Panc1 (cell line): ENCODE measurements around the gene CREBBP. TPM values are rescaled to one million over a fixed set of nuclear protein-coding genes. Genes with fewer than 3 reads are reported as not detected.
A peak's percentile ranks its signal among the peaks of the same experiment; 100 is the strongest.
"Not testable (repeated sequence)": the region's sequence is repeated elsewhere in the genome, so short reads cannot be mapped to it uniquely, and the experiment has no call there.

Experiments
- ATAC-seq: fragments of 200-7000 bp; cut with Tn5 transposase; 2 replicates; pipeline ENCODE4 v1.9.1; 2020; ENCODE audit warnings: mild to moderate bottlenecking, moderate library complexity
- Bru-seq: library from RNA; stranded (reverse); fragments of 400-500 nt; gene quantifications from one replicate; lab custom pipeline; 2021; lab: Mats Ljungman, UMichigan
- BruChase-seq, 2 experiments: library from RNA; stranded (reverse); fragments of 400-500 nt; gene quantifications; one replicate each; lab custom pipeline; 2021; lab: Mats Ljungman, UMichigan
- BruUV-seq: library from RNA; stranded (reverse); fragments of 400-500 nt; replicated peaks from 2 replicates; lab custom pipeline; 2021; lab: Mats Ljungman, UMichigan
- CTCF ChIA-PET: fragments of 300-600 bp; sonication (Branson Sonifier 250); formaldehyde crosslinking; loops from one replicate; lab custom pipeline; 2022; ENCODE audit warnings: antibody characterized with exemption; lab: Charles Lee
- POLR2A ChIA-PET: fragments of 300-600 bp; sonication (Branson Sonifier 250); formaldehyde crosslinking; loops from one replicate; lab custom pipeline; 2022; ENCODE audit warnings: antibody characterized with exemption; lab: Charles Lee
- DNase-seq: peaks from one replicate; pipeline ENCODE4 v3.0.0-alpha.2; 2010; ENCODE audit warnings: low read depth, low spot score
- H3K27ac ChIP-seq: 2 replicates; pipeline ENCODE4 v1.5.1; 2011; ENCODE audit warnings: mild to moderate bottlenecking, low read length, inconsistent platforms
- H3K27me3 ChIP-seq: fragments of 200-500 bp; sonication (Bioruptor generic); 2 replicates; pipeline ENCODE4 v1.6.0; 2014; ENCODE audit warnings: low read length, inconsistent platforms; ENCODE audit not compliant: control insufficient read depth, insufficient read depth
- H3K36me3 ChIP-seq: fragments of 200-500 bp; sonication (Bioruptor generic); 2 replicates; pipeline ENCODE4 v1.5.1; 2014; ENCODE audit warnings: inconsistent platforms, mild to moderate bottlenecking, low read length, moderate library complexity; ENCODE audit not compliant: control insufficient read depth, insufficient read depth
- H3K4me1 ChIP-seq: 2 replicates; pipeline ENCODE4 v1.5.1; 2011; ENCODE audit warnings: inconsistent platforms, mild to moderate bottlenecking, low read length, moderate library complexity; ENCODE audit not compliant: control insufficient read depth, insufficient read depth
- H3K4me3 ChIP-seq, 2 experiments: 2 replicates each; pipeline ENCODE4 v1.5.1; 2011 to 2012; ENCODE audit warnings: low read depth in 2 of 2, low read length in 2 of 2, mild to moderate bottlenecking in 2 of 2, inconsistent platforms in 1 of 2, moderate library complexity in 1 of 2
- H3K9me3 ChIP-seq: fragments of 200-500 bp; sonication (Bioruptor generic); 2 replicates; pipeline ENCODE4 v1.5.1; 2014; ENCODE audit warnings: low read depth, mild to moderate bottlenecking, inconsistent platforms, low read length, moderate library complexity; ENCODE audit not compliant: control insufficient read depth, insufficient read depth
- POLR2AphosphoS5 ChIP-seq: IDR thresholded peaks from 2 replicates; pipeline ENCODE4 v1.6.1; 2012; ENCODE audit warnings: mild to moderate bottlenecking, low read depth, low read length, moderate library complexity
- SIN3A ChIP-seq: IDR thresholded peaks from 2 replicates; pipeline ENCODE4 v1.6.1; 2012; ENCODE audit warnings: low read depth, mild to moderate bottlenecking, low read length, moderate library complexity, borderline replicate concordance; ENCODE audit not compliant: insufficient read depth
- TCF7L2 ChIP-seq: IDR thresholded peaks from 2 replicates; pipeline ENCODE4 v1.6.1; 2011; ENCODE audit warnings: mild to moderate bottlenecking, low read depth, low read length, inconsistent platforms
- in situ Hi-C: cut with HindIII; loops from 2 replicates; pipeline ENCODE4 v1.10.0; 2016; ENCODE audit warnings: low sequenced_read_pairs, low pct_unique_long_range_greater_than_20kb
- intact Hi-C: fragments of 100-400 bp; cut with micrococcal nuclease; formaldehyde crosslinking; loops from one replicate; pipeline ENCODE4 v1.10.0; 2022; ENCODE audit not compliant: unreplicated experiment
- long read RNA-seq: library from polyadenylated mRNA; unstranded; transcript quantifications from one replicate; pipeline ENCODE4 v2.0.0, GENCODE V29; 2021; ENCODE audit not compliant: unreplicated experiment
- polyA plus RNA-seq: library from polyadenylated mRNA; unstranded; fragments of >200 nt; gene quantifications from one replicate; pipeline ENCODE4 v1.2.1, GENCODE V29; 2012; ENCODE audit warnings: missing spikeins; ENCODE audit not compliant: insufficient read length
- total RNA-seq: library from RNA; stranded (reverse); gene quantifications from one replicate; pipeline ENCODE4 v1.2.1, GENCODE V29; 2021; ENCODE audit not compliant: unreplicated experiment
- TF ChIP-seq, protein P1 (sequence below): fragments of 450-650 bp; IDR thresholded peaks from 2 replicates; pipeline ENCODE4 v1.5.1; 2017; ENCODE audit warnings: mild to moderate bottlenecking
- TF ChIP-seq, protein P2 (sequence below), 2 experiments: IDR thresholded peaks; 2 replicates each; pipeline ENCODE4 v1.6.1; 2011 to 2012; ENCODE audit warnings: low read depth in 2 of 2, control low read depth in 1 of 2, low read length in 1 of 2, mild to moderate bottlenecking in 1 of 2, moderate library complexity in 1 of 2; ENCODE audit not compliant: insufficient read depth in 1 of 2

CREBBP gene
- 60.2 TPM for total RNA-seq
- polyA plus RNA-seq, result 52.0 TPM
- Bru-seq, nascent RNA, result percentile 91 among the genes with signal in this experiment
- percentile 83 among the genes with signal in this experiment for BruChase-seq, experiment 1, labeled RNA remaining after a 2-hour chase
- percentile 86 among the genes with signal in this experiment for BruChase-seq, experiment 2, labeled RNA remaining after a 6-hour chase
- long read RNA-seq, partial matches to known transcripts, result 19 of 44 reads
- long read RNA-seq, other reads (novel, unspliced or antisense), result 25 of 44 reads

DNA sequence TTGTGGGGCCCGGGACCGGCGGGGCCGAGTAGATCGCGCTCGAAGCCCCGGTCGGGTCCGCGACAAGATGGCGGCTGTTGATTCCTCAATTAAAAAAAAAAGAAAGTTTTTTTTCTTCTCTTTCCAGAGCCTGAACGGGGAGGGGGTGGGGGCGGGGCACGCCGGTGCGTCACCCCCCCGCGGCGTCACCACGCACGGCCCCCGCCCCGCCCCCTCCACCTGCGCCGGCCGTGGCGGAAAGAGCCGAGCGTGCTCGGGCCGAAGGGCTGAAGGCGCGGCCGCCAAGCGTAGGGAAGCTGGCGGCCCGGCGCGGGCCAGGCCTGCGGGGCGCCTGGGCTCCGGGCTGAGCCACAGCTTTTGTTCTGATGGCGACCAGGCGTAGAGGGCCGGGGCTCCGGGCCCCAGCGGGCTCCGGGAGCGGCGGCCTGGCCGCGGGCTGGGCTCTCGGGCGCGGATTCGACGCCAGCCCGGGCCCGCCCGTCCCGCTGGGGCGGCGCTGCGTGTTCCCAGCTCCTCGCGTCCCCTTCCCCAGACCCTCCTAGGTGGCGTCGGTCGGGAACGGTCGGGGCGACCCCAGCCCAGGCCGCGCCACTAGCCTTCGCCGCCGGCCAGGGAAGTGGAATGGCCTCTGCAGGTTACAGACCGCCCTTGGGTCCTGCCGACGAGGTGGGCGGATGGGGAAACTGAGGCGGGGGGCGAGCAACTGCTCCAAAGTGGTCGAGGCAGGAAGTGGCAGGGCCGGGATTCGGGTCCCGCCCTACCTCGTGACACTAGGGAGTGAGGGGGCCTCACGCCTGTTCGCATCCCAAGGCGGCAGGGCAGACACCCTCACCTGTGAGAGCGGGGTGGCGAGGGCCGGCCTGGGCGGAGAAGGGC, at the start of gene CREBBP:
TSS of gene CREBBP (minus strand) at position 91 of the 876 bp plus-strand sequence. CDS start 797 bp downstream, outside the sequence.
- DNase-seq (no peak), ATAC-seq (peak; percentile 91)
- CTCF ChIA-PET, result no interaction called here
- H3K36me3 ChIP-seq, result no peaks in the 10 kb centered on the region
- in situ Hi-C loops, result no loop called here
- H3K4me1 ChIP-seq, result peaks cover 25% of the 10 kb centered on the region
- intact Hi-C loops, result no loop called here
- BruUV-seq, result no TSS peak
- H3K27ac ChIP-seq, result peak within 1 kb of the TSS; percentile 90
- TF ChIP-seq SIN3A, result 0 out of 2 replicates have a peak, but pooled peaks have one; percentile 58
- no peak for TF ChIP-seq TCF7L2
- TF ChIP-seq POLR2AphosphoS5, result peak; percentile 74
- TF ChIP-seq, protein P1, sequence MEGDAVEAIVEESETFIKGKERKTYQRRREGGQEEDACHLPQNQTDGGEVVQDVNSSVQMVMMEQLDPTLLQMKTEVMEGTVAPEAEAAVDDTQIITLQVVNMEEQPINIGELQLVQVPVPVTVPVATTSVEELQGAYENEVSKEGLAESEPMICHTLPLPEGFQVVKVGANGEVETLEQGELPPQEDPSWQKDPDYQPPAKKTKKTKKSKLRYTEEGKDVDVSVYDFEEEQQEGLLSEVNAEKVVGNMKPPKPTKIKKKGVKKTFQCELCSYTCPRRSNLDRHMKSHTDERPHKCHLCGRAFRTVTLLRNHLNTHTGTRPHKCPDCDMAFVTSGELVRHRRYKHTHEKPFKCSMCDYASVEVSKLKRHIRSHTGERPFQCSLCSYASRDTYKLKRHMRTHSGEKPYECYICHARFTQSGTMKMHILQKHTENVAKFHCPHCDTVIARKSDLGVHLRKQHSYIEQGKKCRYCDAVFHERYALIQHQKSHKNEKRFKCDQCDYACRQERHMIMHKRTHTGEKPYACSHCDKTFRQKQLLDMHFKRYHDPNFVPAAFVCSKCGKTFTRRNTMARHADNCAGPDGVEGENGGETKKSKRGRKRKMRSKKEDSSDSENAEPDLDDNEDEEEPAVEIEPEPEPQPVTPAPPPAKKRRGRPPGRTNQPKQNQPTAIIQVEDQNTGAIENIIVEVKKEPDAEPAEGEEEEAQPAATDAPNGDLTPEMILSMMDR, result no peak
- POLR2A ChIA-PET, result interaction anchor here (0.6 kb wide), 1 partner anchor 247 kb away, joined by 3 read pairs; no protein-coding TSS in a partner anchor
- H3K27me3 ChIP-seq, result no peaks in the 10 kb centered on the region
- H3K9me3 ChIP-seq, result no peaks in the 10 kb centered on the region
- peak within 1 kb of the TSS; percentile 84 to 93 for H3K4me3 ChIP-seq

DNA sequence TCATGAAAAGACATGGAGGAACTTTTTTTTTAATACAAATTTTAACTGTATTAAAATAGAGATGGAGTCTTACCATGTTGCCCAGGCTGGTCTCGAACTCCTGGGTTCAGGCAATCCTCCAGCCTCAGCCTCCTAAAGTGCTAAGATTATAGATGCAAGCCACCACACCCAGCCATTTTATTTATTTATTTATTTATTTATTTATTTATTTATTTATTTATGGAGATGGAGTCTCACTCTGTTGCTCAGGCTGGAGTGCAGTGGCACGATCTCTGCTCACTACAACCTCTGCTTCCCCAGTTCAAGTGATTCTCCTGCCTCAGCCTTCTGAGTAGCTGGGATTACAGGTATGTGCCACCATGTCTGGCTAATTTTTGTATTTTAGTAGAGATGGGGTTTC, 46.6 kb upstream of the CREBBP start:
- H3K4me1 ChIP-seq, DNase-seq, H3K9me3 ChIP-seq, intact Hi-C loops, H3K27ac ChIP-seq, BruUV-seq, CTCF ChIA-PET, ATAC-seq, in situ Hi-C loops, H3K4me3 ChIP-seq, H3K36me3 ChIP-seq, H3K27me3 ChIP-seq: not testable (repeated sequence)
- POLR2A ChIA-PET, result interaction anchor here (0.7 kb wide), 1 partner anchor 180 kb away, joined by 5 read pairs; no protein-coding TSS in a partner anchor

- TF ChIP-seq SIN3A, result no peak
- TF ChIP-seq, protein P1, result no peak
- TF ChIP-seq, protein P2, sequence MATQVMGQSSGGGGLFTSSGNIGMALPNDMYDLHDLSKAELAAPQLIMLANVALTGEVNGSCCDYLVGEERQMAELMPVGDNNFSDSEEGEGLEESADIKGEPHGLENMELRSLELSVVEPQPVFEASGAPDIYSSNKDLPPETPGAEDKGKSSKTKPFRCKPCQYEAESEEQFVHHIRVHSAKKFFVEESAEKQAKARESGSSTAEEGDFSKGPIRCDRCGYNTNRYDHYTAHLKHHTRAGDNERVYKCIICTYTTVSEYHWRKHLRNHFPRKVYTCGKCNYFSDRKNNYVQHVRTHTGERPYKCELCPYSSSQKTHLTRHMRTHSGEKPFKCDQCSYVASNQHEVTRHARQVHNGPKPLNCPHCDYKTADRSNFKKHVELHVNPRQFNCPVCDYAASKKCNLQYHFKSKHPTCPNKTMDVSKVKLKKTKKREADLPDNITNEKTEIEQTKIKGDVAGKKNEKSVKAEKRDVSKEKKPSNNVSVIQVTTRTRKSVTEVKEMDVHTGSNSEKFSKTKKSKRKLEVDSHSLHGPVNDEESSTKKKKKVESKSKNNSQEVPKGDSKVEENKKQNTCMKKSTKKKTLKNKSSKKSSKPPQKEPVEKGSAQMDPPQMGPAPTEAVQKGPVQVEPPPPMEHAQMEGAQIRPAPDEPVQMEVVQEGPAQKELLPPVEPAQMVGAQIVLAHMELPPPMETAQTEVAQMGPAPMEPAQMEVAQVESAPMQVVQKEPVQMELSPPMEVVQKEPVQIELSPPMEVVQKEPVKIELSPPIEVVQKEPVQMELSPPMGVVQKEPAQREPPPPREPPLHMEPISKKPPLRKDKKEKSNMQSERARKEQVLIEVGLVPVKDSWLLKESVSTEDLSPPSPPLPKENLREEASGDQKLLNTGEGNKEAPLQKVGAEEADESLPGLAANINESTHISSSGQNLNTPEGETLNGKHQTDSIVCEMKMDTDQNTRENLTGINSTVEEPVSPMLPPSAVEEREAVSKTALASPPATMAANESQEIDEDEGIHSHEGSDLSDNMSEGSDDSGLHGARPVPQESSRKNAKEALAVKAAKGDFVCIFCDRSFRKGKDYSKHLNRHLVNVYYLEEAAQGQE (IDR thresholded peaks at IDR 0.05; ENCODE audit: insufficient read depth in 1 of 2, low read depth in 2 of 2, low read length in 1 of 2), result no peak
- TF ChIP-seq POLR2AphosphoS5, result no peak
- ATAC-seq (no peak), DNase-seq (no peak)
- in situ Hi-C loops (no loop called here), intact Hi-C loops (no loop called here)
- CTCF ChIA-PET, result no interaction called here
- POLR2A ChIA-PET, result no interaction called here
- Histone ChIP-seq H3K4me3 (no peak overlapping the region), H3K27ac (no peak overlapping the region), H3K36me3 (no peaks in the 10 kb centered on the region), H3K9me3 (no peaks in the 10 kb centered on the region), H3K4me1 (0 out of 2 replicates have a peak, but pooled peaks cover 4% of the 10 kb centered on the region), H3K27me3 (no peaks in the 10 kb centered on the region)
- no TSS peak for BruUV-seq
Measured at GRCh38 chr16:3924763-3925162, 44.2 kb upstream of the CREBBP start.
